HL-60/S4 treated with phorbol 12-myristate 13-acetate at 8.2 ng/mL for 4 days and 3 days (cell line): ENCODE results near the gene KCND3.

ENCODE experiments used
- in situ Hi-C: fragments of 300-500 bp; cut with MboI; formaldehyde crosslinking; loops from 2 replicates; pipeline ENCODE4 v1.15.0; 2022; ENCODE audit warnings: low sequenced_read_pairs

The KCND3 gene

GRCh38 chr1:111921948-111922347 is 67.5 kb downstream of the KCND3 start:
- in situ Hi-C loops: no loop called here

DNA sequence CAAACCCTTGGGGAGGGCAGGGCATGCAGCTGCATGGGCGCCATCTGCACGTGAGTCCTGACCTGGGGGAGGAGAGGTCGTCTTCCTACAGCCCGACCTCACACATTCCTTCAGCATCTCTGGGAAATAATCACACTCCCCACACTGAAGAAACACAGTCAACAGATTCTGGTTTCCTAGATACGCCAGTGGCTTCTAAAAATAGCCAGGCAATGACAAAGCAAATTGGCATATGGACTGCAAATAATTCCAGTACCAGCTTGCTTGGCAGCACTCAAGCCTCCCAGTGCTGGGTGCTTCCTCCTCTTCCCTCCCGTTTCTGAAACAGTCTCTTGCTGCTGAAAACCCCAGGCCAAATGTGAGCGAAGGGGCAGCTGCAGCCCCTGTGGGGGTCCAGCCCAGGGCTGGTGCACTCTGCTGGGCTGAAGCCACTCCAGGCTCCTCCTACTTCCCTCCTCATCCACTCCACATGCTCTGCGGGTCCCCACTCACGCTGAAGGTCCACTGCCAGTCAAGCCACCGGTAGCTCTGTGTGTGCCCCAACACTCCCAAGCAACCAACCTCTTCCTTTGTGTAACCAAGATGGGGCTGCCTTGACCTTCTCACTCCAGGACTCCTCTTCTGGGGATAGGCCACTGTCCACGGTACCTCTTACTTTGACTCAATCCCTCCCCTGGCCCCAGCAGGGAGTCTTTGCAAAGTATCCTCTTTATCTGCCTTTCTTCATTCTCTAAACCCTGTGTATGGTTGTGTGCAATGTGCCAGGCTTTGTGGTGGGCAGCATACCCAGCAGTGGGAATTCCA is 69.0 kb downstream of the KCND3 start:
- in situ Hi-C loops: no loop called here

DNA sequence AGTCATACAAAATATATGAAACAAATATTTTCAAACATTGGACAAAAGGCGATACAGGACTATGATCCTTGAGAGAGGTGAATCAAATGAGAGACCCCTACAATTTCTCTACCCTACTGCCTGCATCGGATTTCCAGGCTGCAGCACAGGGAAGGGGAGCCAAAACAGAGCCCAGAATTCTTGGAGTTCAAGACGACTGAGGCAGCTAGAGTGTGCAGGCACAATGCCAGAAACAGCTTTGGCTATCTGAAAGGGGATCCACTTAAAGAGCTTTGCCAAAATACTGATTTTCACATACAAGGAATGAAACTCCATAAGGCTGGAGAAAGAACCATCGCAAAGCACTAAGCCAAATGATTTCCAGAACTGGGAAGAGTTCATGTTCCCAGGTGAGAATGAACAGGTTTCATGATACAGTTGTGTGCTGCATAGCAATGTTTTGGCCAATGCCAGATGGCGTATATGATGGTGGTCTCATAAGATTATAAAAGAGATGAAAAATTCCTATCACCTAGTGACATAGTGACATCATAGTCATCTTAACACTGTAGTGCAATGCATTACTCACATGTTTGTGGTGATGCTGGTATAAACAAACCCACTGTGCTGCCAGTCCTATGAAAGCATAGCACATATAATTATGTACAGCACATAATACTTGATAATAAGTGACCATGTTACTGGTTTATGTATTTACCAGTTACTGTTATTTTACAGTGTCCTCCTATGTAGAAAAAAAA is 77.5 kb downstream of the KCND3 start:
- in situ Hi-C loops: no loop called here

GRCh38 chr1:111911061-111911460 is 78.4 kb downstream of the KCND3 start:
- in situ Hi-C loops: no loop called here

- in situ Hi-C loops: no loop called here
These were observed 80.4 kb downstream of the KCND3 start for GRCh38 chr1:111909030-111909429.

DNA sequence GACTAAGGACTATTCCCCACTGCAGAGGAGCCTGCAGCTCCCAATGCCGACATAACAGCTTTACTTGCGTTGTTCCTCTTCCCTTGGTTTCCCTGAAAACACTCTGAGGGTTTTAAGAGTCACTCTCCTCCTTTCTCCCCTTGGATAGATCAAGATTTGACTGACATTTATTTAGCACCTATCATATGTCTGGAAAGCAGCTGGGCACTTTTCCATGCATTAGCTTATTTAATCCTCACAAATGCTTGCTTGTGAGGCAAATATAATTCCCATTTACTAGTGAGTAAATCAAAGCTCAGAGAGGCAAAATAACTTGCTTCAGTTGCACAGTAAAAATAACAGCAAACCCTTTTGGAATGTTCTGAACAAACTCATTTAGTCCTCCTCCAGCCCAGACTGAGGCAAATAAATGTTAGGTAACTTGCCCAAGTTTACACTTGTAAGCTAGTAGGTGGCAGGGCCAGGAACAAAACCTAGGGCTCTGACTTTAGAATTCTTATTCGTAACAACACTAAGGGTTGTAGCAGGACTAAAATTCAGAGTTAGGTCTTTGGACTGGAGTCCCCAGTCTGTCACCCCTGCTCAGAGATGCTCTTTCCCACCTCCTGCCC is 81.4 kb downstream of the KCND3 start:
- in situ Hi-C loops: no loop called here

DNA sequence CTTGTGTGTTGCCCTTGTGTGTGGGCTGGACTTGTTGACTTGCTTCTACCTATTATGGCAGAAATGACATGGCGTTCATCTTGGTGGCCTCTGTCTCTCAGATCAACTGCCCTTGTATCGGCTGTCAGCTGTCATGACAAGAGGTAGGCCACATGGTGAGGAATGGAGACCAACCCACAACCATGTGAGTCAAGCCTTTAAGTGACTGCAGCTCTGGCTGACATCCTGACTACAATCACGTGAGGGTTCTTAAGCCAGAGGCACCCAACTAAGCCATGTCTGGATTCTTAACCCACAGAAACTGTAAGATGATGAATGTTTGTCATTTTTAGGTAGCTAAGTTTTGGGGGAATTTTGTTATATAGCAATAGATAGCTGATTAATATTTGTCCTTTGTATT is 82.1 kb downstream of the KCND3 start:
- in situ Hi-C loops: no loop called here

- in situ Hi-C loops: no loop called here
These were observed 82.7 kb downstream of the KCND3 start for GRCh38 chr1:111906816-111907215.

DNA sequence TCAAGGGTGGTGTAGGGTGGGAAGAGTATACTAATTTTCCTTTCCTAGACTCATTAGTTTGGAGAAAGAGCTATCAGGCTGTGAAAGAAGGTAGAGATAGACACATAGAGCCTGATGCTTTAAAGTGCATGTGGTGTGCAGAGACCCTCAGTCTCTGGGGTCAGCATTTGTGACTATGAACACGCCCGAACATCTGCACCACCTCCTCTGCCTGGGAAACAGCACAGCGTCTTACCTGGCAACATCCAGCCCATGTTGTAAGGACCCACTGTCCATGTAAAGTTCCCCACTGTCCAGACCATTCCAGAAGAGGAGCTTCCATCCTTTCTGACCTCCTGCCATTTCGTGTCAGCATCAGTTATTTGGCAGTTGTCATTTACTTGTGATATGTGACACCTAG is 83.4 kb downstream of the KCND3 start:
- in situ Hi-C loops: no loop called here

DNA sequence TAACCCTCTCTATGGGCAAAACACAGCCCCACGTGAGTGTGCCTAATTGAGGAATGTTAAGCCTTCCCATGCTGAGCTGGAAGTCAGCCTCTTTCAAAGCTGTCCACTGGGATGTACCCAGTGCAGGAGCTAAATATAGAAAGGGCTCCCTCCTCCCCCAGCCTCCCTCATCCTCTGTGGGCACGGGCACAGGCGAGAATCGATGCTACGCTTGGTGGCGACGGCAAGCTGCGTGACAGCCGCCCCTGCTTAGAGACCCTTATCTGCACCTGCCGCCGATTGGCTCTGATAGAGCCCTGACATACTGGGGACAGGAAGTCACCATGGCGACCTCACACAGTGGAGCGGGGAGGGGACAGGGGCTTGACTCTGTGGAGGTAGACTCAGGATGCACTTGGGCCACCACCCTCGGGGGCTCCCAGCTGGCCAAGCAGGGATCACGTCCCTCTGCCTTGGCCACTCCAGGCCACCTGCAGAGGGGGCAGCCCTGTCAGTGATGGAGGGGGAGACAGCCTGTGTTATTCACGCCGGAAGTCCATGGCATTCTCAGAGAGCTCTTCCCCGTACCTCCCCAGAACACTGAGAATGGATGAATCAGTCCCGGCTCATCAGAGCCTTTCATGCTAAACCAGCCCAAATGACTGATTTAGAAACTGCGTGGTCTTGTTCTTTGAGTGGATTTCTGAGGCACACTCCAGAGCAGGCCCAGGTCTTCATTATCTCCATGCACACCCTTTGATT is 84.8 kb downstream of the KCND3 start:
- in situ Hi-C loops: no loop called here

- in situ Hi-C loops: no loop called here
These were observed 85.5 kb downstream of the KCND3 start for GRCh38 chr1:111903871-111904449.

DNA sequence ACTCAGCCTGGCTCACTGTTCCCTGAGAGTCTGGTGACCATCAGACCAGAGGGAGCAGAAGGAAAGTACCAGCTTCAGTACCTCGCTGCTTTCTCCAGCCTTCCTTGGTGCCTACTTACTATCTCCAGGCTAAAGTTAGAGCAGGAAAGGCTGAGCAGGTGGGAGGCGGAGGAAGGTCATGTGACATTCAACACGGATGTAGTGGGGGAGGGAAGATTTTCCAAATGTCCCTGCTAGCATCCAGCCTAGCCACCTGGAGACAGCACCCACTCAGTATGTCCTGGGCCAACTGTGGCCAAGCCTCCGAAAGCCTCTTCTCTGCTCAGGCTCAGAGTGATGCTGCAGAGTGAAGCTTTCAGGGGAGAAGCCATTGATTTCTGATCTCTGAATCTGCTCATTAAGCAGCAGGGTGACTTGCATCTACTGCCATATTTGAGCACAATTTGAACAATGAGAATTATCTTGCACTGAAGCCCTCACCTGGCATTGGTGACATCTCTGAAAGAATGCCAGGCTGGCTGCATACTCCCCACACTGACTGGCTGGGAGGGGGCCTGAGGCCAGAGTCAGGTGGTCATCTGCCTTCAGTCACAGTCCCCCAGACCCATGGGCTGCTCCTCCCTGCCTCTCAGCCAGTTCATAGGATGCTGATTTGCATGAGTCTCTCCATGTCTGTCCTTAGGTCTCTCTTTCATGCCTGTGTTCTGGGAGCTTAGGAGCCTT is 86.2 kb downstream of the KCND3 start:
- in situ Hi-C loops: no loop called here

- in situ Hi-C loops: no loop called here
These were observed 94.0 kb downstream of the KCND3 start for GRCh38 chr1:111895469-111895868.

- in situ Hi-C loops: no loop called here
These were observed 94.5 kb downstream of the KCND3 start for GRCh38 chr1:111895017-111895416.

GRCh38 chr1:111894497-111894896 is 95.0 kb downstream of the KCND3 start:
- in situ Hi-C loops: no loop called here

GRCh38 chr1:111891566-111891965 is 97.9 kb downstream of the KCND3 start:
- in situ Hi-C loops: no loop called here

DNA sequence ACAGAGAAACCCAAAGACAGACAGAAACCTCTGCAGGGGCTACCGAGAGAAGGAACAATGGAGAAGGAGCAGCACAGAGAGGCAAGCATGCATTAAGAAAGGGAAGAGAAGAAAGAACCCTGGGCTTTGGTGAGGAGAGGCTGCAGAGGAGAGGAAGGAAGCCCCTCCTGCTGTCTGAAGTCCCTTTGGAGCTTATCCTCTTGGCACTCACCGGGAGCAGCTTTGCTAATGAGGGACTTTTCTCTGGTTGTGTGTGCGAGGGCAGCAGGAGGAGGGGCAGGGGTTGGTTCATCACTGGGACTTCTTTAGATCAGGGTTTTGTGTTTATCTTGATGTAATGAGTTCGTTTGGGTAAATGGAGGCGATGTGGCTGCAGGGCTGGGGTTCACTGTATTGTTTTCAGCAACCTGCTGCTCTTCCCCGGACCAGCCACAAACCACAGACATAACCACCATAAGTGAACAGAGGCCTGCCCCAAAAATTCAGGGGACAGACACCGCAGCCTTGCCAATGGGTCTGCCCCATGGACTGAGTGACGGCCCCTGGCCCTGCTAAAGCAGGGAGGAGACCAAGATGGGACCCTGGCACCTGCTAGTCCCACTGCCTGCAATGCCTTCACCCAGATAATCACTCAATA is 100.6 kb downstream of the KCND3 start:
- in situ Hi-C loops: no loop called here

DNA sequence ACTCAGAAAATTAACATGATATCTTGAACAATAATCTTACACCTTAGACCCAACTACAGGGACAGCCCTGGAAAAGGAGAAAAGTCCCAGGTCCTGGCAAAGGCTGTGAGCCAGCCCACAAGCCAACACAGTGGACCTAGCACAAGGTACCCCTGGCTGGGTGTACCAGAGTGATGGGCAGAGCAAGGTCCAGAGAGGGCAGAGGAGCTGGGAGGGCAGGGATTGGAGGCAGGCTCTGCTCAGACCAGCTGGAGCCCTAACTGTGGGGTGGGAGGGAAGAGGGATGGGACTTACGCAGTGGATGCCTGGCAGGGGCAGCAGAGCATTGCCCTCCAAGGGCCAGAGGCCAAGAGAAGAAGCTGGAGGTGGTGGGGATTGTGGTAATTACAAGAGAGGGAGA is 101.6 kb downstream of the KCND3 start:
- in situ Hi-C loops: no loop called here

- in situ Hi-C loops: no loop called here
These were observed 102.1 kb downstream of the KCND3 start for GRCh38 chr1:111887385-111887784.

- in situ Hi-C loops: no loop called here
These were observed 102.7 kb downstream of the KCND3 start for GRCh38 chr1:111886741-111887140.
